ENCODE data around the gene FAM89A.
"Not testable (repeated sequence)": the region's sequence is repeated elsewhere in the genome, so short reads cannot be mapped to it uniquely, and the experiment has no call there.

DNA sequence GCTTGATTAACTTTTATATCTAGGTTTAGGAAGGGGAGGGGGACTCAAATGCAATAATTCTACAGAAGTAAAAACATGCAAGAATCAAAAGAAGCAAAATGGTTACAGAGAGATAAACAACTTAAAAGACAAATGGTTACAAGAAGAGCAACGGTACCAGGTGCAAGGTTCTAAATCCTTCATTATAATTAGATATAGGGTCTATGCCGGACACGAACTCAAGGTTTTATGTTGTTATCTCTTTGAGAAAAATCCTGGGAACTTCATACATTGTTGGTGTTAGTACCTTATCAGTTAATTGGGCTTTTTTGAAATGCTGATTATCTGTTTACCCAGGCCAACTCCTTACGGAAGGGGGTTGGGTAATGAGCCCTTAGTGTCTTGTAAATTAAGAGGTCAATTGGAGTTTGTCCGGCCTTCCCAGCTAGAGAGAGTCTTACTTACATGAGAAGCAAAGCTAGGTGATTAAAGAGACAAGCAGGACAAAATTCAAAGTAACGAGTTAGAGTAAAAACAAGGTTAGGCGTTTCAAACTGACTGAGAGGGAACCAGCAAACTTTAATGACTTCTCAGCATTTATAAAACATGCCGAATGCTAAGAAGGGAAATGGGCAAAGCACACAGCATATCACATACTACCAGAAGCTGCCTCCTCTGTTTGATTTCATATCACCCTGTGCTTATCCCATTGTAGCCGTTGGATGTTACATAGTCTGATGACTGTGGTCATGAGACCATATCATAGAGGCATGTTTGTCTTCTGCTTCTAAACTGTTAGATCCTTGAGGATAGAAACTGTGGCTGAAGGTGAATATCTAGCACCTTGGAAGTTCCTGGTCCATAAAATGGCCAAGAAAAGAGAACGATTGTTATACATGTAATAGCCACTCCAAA, 55.2 kb downstream of the FAM89A start:
- TF ChIP-seq, protein P1, sequence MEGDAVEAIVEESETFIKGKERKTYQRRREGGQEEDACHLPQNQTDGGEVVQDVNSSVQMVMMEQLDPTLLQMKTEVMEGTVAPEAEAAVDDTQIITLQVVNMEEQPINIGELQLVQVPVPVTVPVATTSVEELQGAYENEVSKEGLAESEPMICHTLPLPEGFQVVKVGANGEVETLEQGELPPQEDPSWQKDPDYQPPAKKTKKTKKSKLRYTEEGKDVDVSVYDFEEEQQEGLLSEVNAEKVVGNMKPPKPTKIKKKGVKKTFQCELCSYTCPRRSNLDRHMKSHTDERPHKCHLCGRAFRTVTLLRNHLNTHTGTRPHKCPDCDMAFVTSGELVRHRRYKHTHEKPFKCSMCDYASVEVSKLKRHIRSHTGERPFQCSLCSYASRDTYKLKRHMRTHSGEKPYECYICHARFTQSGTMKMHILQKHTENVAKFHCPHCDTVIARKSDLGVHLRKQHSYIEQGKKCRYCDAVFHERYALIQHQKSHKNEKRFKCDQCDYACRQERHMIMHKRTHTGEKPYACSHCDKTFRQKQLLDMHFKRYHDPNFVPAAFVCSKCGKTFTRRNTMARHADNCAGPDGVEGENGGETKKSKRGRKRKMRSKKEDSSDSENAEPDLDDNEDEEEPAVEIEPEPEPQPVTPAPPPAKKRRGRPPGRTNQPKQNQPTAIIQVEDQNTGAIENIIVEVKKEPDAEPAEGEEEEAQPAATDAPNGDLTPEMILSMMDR (IDR thresholded peaks at IDR 0.05; ENCODE audit: insufficient read depth, low read depth, low read length), result not testable (repeated sequence)
- TF ChIP-seq EZH2 (IDR thresholded peaks at IDR 0.05; ENCODE audit: insufficient read depth, low read length), result not testable (repeated sequence)

Measured in astrocyte (in vitro differentiated cells and primary cell).